GM12875 (cell line): ENCODE results near the gene KLHL21.
"Not testable (repeated sequence)": the region's sequence is repeated elsewhere in the genome, so short reads cannot be mapped to it uniquely, and the experiment has no call there.

Experiments
- H3K4me3 ChIP-seq: one replicate; pipeline ENCODE4 v1.5.1; 2011; ENCODE audit warnings: low read depth, low read length, control low read depth
- TF ChIP-seq, protein P1 (sequence below): IDR thresholded peaks from 2 replicates; pipeline ENCODE4 v1.5.1; 2011; ENCODE audit warnings: low read depth, mild to moderate bottlenecking, control low read depth, inconsistent platforms, low read length, moderate library complexity, borderline replicate concordance; ENCODE audit not compliant: insufficient read depth

The KLHL21 gene

DNA sequence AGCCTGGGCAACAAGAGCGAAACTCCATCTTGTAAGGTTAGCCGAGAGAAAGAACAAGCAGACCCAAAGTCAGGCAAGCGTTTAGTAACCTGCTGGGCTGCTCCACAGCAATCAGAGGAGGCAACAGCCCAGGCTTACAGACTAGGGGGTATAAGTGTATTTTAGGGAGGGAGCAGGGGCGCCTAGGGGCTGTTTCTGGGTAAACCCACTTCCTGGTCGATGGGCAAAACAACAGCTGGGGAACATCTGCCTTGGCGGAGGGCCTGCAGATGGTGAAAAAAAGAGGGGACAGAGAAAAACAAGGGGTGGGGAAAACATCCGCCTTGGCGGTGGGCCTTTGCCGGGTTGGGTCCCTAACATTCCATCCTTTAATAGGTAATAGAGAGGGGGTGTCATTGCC, 42.4 kb downstream of the KLHL21 start:
- TF ChIP-seq, protein P1, sequence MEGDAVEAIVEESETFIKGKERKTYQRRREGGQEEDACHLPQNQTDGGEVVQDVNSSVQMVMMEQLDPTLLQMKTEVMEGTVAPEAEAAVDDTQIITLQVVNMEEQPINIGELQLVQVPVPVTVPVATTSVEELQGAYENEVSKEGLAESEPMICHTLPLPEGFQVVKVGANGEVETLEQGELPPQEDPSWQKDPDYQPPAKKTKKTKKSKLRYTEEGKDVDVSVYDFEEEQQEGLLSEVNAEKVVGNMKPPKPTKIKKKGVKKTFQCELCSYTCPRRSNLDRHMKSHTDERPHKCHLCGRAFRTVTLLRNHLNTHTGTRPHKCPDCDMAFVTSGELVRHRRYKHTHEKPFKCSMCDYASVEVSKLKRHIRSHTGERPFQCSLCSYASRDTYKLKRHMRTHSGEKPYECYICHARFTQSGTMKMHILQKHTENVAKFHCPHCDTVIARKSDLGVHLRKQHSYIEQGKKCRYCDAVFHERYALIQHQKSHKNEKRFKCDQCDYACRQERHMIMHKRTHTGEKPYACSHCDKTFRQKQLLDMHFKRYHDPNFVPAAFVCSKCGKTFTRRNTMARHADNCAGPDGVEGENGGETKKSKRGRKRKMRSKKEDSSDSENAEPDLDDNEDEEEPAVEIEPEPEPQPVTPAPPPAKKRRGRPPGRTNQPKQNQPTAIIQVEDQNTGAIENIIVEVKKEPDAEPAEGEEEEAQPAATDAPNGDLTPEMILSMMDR = no peak
- H3K4me3 ChIP-seq = no peak overlapping the region

DNA sequence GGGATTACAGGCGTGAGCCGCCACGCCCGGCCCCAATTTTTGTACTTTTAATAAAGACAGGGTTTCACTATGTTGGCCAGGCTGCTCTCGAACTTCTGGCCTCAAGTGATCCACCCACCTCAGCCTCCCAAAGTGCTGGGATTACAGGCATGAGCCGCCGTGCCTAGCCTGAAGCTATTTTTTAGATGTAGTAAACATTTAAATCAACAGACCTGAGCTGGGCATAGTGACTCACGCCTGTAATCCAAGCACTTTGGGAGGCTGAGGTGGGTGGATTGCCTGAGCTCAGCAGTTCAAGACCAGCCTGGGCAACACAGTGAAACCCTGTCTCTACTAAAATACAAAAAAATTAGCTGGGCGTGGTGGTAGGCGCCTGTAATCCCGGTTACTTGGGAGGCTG, 43.5 kb downstream of the KLHL21 start:
- not testable (repeated sequence) for H3K4me3 ChIP-seq

GRCh38 chr1:6557597-6557996, 45.1 kb downstream of the KLHL21 start:
- H3K4me3 ChIP-seq = no peak overlapping the region
- TF ChIP-seq, protein P1 = no peak

DNA sequence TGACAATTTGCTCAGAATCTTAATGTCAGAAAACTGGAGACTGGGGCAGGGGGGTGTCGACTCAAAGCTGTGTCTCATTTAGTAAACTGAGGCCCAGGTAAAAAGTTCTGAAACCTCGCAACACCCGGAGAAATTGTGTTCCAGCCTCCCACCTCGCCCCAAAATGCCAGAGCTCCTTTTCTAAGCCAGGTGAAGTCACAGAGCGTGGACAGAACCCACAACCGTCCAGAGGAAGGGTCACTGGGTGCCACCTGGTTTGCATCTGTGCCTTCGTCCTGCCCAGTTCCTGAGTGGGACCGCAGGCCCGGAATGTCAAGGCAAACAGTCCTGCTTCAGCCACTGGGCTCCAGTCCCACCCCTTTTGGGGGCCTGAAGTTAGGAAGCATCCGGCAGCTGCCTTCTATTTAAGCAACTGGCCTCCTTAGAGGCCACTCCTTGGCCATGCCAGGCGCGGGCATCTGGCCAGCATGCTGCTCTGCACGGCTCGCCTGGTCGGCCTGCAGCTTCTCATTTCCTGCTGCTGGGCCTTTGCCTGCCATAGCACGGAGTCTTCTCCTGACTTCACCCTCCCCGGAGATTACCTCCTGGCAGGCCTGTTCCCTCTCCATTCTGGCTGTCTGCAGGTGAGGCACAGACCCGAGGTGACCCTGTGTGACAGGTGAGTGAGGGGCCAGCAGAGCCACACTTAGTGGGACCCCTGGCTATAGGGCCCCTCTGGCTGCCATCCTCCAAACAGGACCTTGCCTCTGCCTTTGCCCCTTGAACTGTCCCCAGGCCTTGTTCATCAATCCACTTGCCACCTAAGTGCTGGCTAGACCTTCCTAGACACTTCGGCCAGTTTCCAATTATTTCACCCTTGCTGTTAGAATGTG, 47.5 kb downstream of the KLHL21 start, which contains the start of gene TAS1R1:
TAS1R1 (plus strand) TSS at position 401 of the 872 bp plus-strand sequence; CDS start at position 468, 67 bp downstream.
- TF ChIP-seq, protein P1 = no peak
- H3K4me3 ChIP-seq = peak within 1 kb of the TSS; percentile 98

GRCh38 chr1:6554031-6554906, 48.4 kb downstream of the KLHL21 start, which contains the start of gene NOL9:
NOL9 (minus strand) TSS chr1:6554513; CDS start chr1:6554502, 11 bp downstream.
- peak within 1 kb of the TSS; percentile 98 for H3K4me3 ChIP-seq
- TF ChIP-seq, protein P1 = peak; percentile 95

GRCh38 chr1:6547301-6547700, 55.4 kb downstream of the KLHL21 start:
- TF ChIP-seq, protein P1 = no peak
- H3K4me3 ChIP-seq = no peak overlapping the region

DNA sequence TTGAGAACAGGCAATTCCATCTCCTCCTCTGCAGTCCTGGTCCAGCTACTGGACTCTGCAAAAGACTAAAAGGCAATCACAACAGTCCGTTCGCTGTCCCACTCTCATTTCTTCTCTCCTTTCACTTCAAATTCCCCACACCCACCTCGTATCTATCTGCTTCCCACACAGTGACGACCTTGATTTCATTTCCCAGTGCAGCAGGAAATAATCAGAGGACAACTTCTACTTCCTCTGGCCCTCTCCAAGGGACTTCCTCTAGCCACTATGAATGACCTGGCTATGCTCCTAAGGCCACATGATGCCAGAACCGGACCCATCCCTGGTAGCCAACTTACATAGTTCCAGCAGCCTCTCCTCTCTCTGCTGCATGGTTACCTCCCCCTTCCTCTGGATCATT, 56.3 kb downstream of the KLHL21 start:
- TF ChIP-seq, protein P1 = no peak
- H3K4me3 ChIP-seq = no peak overlapping the region
